Neuron (in vitro differentiated cells): Measurements from ENCODE around the gene POTEH.
"Not testable (repeated sequence)": the region's sequence is repeated elsewhere in the genome, so short reads cannot be mapped to it uniquely, and the experiment has no call there.

Source experiments
- H2AFZ ChIP-seq: one replicate; pipeline ENCODE4 v1.6.1; 2013; ENCODE audit warnings: low read depth, mild to moderate bottlenecking, inconsistent platforms, low read length, moderate library complexity
- H3K27me3 ChIP-seq: one replicate; pipeline ENCODE4 v1.6.1; 2013; ENCODE audit warnings: low read length; ENCODE audit not compliant: insufficient read depth
- H3K36me3 ChIP-seq: one replicate; pipeline ENCODE4 v1.6.1; 2013; ENCODE audit warnings: low read length; ENCODE audit not compliant: insufficient read depth
- H3K4me1 ChIP-seq: one replicate; pipeline ENCODE4 v1.6.1; 2013; ENCODE audit warnings: low read length; ENCODE audit not compliant: insufficient read depth
- H3K4me3 ChIP-seq: 2 replicates; pipeline ENCODE4 v1.5.1; 2013; ENCODE audit warnings: mild to moderate bottlenecking, low read length, moderate library complexity
- H3K9me3 ChIP-seq: one replicate; pipeline ENCODE4 v1.6.1; 2013; ENCODE audit warnings: low read length

The POTEH gene

DNA sequence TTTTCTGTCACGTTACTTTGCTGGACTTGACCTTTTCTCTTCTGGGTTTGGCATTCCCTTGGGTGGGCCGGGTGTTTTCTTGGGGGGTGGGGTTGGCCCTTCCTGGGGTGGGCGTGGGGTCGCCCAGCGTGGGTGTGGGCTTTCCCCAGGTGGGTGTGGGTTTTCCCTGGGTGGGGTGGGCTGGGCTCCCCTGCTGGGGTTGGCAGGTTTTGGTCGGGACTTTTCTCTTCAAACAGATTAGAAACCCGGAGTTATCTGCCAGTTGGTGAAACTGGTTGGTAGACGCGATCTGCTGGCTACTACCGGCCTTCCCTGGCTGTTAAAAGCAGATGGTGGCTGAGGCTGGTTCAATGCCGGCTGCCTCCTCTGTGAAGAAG lies at the start of gene POTEH:
Gene POTEH, plus strand, starts transcription at position 278 of the 377 bp plus-strand sequence. Its CDS starts 52 bp downstream, at position 330.
- not testable (repeated sequence) for H3K27me3 ChIP-seq, H3K36me3 ChIP-seq, H2AFZ ChIP-seq, H3K9me3 ChIP-seq, H3K4me1 ChIP-seq, H3K4me3 ChIP-seq

GRCh38 chr22:15642288-15642861 lies 47.5 kb upstream of the POTEH start:
- H3K9me3 ChIP-seq, H3K36me3 ChIP-seq, H3K4me3 ChIP-seq, H2AFZ ChIP-seq, H3K27me3 ChIP-seq, H3K4me1 ChIP-seq: not testable (repeated sequence)

DNA sequence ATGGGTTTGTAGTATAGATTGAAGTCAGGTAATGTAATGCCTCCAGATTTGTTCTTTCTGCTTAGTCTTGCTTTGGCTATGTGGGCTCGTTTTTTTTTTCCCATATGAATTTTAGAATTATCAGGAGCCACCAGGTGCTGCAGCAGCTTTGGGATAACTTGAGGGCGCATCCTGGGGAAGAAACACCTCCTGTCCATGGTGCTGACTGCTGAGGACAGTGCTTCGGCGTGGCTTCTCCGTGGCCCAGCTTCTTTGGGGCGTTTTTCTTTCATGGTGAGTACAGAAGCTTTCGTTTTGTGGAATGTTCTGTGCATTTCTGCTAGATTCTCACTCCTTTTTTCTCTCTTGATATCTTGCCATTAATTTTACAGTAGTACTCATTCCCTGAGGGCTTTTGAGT lies 37.9 kb upstream of the POTEH start:
- H2AFZ ChIP-seq, H3K4me3 ChIP-seq, H3K27me3 ChIP-seq, H3K4me1 ChIP-seq, H3K36me3 ChIP-seq, H3K9me3 ChIP-seq: not testable (repeated sequence)

DNA sequence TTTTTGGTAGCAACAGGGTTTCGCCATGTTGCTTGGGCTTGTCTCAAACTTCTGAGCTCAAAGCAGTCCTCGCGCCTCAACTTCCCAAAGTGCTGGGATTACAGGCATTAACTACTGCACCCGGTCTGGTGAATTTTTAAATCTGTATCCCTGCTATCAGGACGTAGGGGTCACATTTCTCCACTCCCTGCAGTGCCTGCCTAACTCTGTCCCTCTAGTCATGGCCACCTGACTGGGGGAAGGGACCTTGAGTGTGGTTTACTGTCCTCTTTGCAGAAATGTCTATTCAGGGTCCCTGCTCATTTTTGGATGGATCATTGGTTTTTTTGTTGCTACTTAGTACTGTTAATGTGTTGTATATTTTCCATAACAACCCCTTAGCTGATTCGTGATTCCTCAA lies 37.1 kb upstream of the POTEH start:
- not testable (repeated sequence) for H3K4me3 ChIP-seq, H3K9me3 ChIP-seq, H3K36me3 ChIP-seq

DNA sequence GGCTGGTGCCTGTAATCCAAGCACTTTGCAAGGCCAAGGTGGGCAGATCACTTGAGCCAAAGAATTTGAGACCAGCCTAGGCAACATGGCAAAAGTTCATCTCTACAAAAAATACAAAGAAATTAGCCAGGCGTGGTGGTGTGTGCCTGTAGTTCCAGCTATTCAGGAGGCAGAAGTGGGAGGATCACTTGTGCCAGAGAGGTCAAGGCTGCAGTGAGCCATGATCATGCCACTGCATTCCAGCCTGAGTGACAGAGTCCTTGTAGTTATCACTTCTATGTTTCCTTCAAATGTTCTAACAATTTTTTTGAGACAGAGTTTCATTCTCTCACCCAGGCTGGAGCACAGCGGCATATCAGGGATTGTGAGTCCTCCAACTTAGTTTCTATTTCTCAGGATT lies 36.6 kb upstream of the POTEH start:
- not testable (repeated sequence) for H3K9me3 ChIP-seq, H3K27me3 ChIP-seq, H2AFZ ChIP-seq, H3K36me3 ChIP-seq, H3K4me3 ChIP-seq, H3K4me1 ChIP-seq

More for the DNA sequence above, 37.1 kb upstream of the POTEH start:
- H2AFZ ChIP-seq, H3K27me3 ChIP-seq, H3K4me1 ChIP-seq: not testable (repeated sequence)

DNA sequence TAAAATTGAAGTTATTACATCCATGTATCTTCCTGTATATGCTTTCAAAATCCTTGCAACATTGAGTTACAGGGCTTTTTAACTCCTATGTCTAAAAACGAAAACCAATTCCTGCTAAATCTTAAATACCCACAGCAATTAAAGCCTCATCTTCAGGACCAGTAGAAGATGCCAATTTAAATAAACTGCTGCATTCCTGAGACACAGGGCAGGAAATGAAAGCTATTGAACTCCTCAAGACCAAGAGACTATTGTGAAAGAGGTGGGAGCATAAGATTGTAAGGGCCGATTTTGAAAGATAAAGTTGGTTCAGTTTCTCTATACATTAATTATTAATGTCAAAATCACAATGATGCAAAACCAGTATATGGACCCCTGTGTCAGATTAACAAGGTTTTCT lies 28.7 kb upstream of the POTEH start:
- not testable (repeated sequence) for H2AFZ ChIP-seq, H3K36me3 ChIP-seq, H3K4me3 ChIP-seq, H3K4me1 ChIP-seq, H3K27me3 ChIP-seq, H3K9me3 ChIP-seq

DNA sequence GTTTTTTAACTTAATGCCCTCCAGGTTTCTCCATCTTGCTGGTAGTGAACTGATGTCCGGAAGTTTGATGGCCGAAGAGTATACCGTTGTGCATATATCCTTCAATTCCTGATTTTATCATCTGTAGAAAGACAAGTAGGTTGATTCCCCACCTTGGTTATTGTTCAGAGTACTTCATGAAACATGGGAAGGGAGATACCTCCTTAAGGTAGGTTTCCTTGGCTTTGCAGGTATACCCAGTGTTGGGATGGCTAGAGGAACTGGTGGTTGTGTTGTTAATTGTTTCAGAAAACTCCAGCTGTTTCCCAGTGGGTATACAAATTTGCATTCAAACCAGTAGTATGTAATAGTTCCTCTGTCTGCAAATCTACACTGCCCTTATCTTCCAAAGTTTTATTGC lies 25.1 kb upstream of the POTEH start:
- H3K27me3 ChIP-seq, H2AFZ ChIP-seq, H3K9me3 ChIP-seq, H3K4me3 ChIP-seq, H3K36me3 ChIP-seq, H3K4me1 ChIP-seq: not testable (repeated sequence)

DNA sequence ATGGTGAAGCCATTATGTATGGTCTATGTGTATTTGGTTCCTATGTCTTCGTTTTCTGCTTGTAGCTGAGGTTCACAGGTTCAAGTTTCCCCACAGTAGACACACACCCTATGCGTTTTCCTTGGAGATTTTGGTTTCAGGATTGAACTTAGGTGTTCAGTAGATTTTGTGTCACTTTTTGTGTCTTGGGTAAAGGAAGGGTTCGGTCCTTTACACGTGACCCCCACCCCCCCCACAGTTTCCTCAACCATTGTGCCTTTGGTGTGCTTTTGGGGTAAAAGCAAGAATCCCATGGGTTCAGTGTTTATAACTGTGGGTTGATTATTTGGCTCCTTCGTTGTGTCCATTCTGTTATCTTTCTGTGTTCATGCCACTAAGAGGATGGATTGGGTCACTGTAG lies 24.3 kb upstream of the POTEH start:
- not testable (repeated sequence) for H3K27me3 ChIP-seq, H3K36me3 ChIP-seq, H3K4me3 ChIP-seq, H2AFZ ChIP-seq, H3K4me1 ChIP-seq, H3K9me3 ChIP-seq

DNA sequence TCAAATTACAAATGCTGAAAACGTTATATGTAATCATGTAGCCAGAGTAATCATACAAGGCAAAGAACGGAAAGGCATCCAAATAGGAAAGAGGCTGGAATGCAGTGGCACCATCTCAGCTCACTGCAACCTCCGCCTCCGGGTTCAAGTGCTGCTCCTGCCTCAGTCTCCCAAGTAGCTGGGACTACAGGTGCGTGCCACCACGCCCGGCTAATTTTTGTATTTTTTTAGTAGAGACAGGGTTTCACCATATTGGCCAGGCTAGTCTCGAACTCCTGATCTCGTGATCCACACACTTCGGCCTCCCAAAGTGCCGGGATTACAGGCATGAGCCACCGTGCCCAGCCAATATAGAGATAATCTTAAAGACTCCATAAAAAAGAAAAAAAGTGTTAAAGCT lies 20.4 kb upstream of the POTEH start:
- H3K27me3 ChIP-seq, H3K36me3 ChIP-seq, H3K4me3 ChIP-seq, H3K9me3 ChIP-seq, H3K4me1 ChIP-seq, H2AFZ ChIP-seq: not testable (repeated sequence)

DNA sequence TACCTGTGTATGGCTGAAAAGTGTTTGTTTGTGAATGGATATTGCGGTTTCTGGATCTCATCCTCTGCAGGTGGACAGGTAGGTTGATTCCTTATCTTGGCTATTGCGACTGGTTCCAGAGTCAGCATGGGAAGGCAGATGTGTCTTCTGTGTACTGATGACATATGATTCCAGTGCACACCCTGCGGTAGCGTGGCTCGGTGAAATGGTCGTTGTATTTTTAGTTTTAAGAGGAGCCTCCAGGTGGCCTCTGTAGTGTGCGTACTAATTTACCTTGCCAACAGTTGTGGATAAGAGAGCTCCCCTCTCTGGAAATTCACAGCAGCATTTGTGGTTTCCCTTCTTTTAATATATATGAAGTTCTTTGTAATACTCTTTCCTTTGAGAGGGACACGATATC lies 10.1 kb upstream of the POTEH start:
- not testable (repeated sequence) for H3K9me3 ChIP-seq, H2AFZ ChIP-seq, H3K36me3 ChIP-seq, H3K4me3 ChIP-seq, H3K27me3 ChIP-seq, H3K4me1 ChIP-seq

DNA sequence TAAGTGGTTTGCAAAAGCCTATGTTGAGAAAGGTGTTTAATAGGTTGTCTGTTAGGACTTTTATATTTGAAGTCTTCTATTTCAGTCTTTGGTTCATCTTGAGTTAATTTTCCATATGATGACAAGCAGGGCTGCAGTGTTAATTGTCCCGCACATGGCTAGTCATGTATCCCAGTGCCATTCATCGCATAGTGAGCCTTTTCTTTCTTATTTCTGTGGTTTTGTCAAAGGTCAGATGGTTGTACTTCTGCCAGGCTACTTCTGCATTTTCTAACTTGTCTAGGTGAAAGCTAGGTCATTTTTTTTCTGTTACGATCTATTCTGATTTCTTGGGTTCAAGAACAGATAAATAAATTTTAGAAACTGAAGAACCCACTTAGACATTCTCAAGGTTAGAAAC lies 5.7 kb upstream of the POTEH start:
- not testable (repeated sequence) for H2AFZ ChIP-seq, H3K4me1 ChIP-seq, H3K9me3 ChIP-seq, H3K36me3 ChIP-seq, H3K4me3 ChIP-seq, H3K27me3 ChIP-seq

- H3K27me3 ChIP-seq, H3K9me3 ChIP-seq, H3K4me1 ChIP-seq, H3K4me3 ChIP-seq, H2AFZ ChIP-seq, H3K36me3 ChIP-seq: not testable (repeated sequence)
Observed at GRCh38 chr22:15684695-15685094, 5.1 kb upstream of the POTEH start.

- not testable (repeated sequence) for H3K4me3 ChIP-seq, H2AFZ ChIP-seq, H3K4me1 ChIP-seq, H3K36me3 ChIP-seq, H3K27me3 ChIP-seq, H3K9me3 ChIP-seq
Observed at GRCh38 chr22:15685641-15686040, 4.2 kb upstream of the POTEH start.

GRCh38 chr22:15687086-15687485 lies 2.7 kb upstream of the POTEH start:
- not testable (repeated sequence) for H3K9me3 ChIP-seq, H3K4me3 ChIP-seq, H3K4me1 ChIP-seq, H3K36me3 ChIP-seq, H2AFZ ChIP-seq, H3K27me3 ChIP-seq

GRCh38 chr22:15687676-15688075 lies 2.1 kb upstream of the POTEH start:
- H3K36me3 ChIP-seq, H2AFZ ChIP-seq, H3K27me3 ChIP-seq, H3K4me3 ChIP-seq, H3K4me1 ChIP-seq, H3K9me3 ChIP-seq: not testable (repeated sequence)
